K562 (cell line): ENCODE data around the gene GLI3. TPM values are rescaled to one million over a fixed set of nuclear protein-coding genes. Genes with fewer than 3 reads are reported as not detected.

ENCODE experiments used
- NRF1 ChIP-seq, 2 experiments: fragments of 450-650 bp; IDR thresholded peaks in 1 of 2; conservative IDR thresholded peaks in 1 of 2; 2 replicates each; pipeline ENCODE4 v1.6.1; 2014; ENCODE audit warnings: mild to moderate bottlenecking in 2 of 2
- ZNF3 ChIP-seq: fragments of 250-450 bp; sonication (Bioruptor Pico); IDR thresholded peaks from 2 replicates; pipeline ENCODE4 v1.5.0; 2021; ENCODE audit warnings: mild to moderate bottlenecking, moderate library complexity
- ZNF347 ChIP-seq: fragments of 450-650 bp; formaldehyde crosslinking; IDR thresholded peaks from 2 replicates; pipeline ENCODE4 v1.4.0; 2020; ENCODE audit warnings: low read depth, mild to moderate bottlenecking, moderate library complexity
- polyA plus RNA-seq, 8 experiments: library from polyadenylated mRNA; depleted of rRNA in 4 of 8; stranded (reverse) in 5 of 8; unstranded in 3 of 8; fragments of >200 nt; fragmentation: Nextera tagmentation in 2 of 8; fragmentation: Illumina TruSeq in 1 of 8; extraction: Ambion mirVana in 2 of 8; extraction: Trizol in 1 of 8; gene quantifications; 2 replicates each; pipeline versions ENCODE4 v1.2.1 to v1.2.3, GENCODE V29; 2011 to 2014; ENCODE audit warnings: inconsistent platforms in 1 of 8, missing spikeins in 1 of 8
- total RNA-seq, 7 experiments: library from RNA; depleted of rRNA in 6 of 7; stranded (reverse); fragments of >200 nt in 6 of 7; fragmentation: Illumina TruSeq in 2 of 7; extraction: Trizol in 2 of 7; gene quantifications; 2 replicates each; pipeline versions ENCODE4 v1.2.1 to v1.2.3, GENCODE V29; 2011 to 2021; ENCODE audit warnings: low replicate concordance in 1 of 7
- TF ChIP-seq, protein P1 (sequence below): fragments of 450-650 bp; formaldehyde crosslinking; IDR thresholded peaks from 2 replicates; pipeline ENCODE4 v1.4.0; 2020; ENCODE audit warnings: mild to moderate bottlenecking, moderate library complexity
- TF ChIP-seq, protein P2 (sequence below): fragments of 450-650 bp; formaldehyde crosslinking; IDR thresholded peaks from 2 replicates; pipeline ENCODE4 v1.4.0; 2022; ENCODE audit warnings: missing genetic modification characterization
- TF ChIP-seq, protein P3 (sequence below): IDR thresholded peaks from 2 replicates; pipeline ENCODE4 v1.6.1; 2011; ENCODE audit warnings: borderline replicate concordance, low read depth, mild to moderate bottlenecking, moderate library complexity, low read length; ENCODE audit not compliant: insufficient read depth, poor library complexity, severe bottlenecking

The GLI3 gene
- total and polyA plus RNA-seq, 9 of the 15 experiments (the other 6 are each of a cell fraction or from before 2014, with no cell fraction given) = 0.01 to 0.18 (median 0.07) TPM; not detected in 6

DNA sequence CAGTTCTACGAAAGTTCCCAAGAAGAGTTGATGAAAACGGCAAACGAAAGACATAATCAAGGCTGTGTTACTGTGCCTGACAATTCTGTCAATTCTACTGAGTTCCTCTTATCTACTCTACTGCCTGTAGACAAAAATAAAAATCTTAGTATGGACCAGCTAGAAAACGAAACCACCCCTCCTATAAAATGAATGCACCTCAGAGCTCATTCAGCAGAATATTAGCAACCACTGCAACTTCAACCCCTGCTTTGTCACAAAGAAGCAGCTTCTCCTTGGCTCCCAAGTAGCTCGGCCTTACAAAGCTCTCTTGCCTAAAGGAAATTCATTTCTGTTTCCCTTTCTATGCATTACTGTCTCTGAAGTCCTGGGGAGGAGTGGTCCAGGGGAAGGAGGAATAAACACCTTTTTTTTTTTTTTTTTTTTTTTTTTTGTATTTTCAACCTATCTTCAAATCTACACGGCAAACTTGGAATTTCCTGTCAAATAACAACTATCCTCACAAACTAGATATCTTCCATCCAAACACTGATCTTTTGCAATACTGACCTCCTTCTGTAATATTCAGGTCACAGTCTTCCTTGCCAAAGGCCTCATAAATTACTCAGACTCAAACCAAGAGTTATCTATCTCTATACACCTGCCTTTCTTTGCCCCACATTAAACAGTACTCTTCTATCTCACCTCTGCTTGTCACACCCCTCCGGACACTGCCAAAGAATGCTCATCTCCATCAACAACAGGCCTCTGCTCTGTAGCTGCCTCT is 74.3 kb downstream of the GLI3 start (continued):
- TF ChIP-seq, protein P1, sequence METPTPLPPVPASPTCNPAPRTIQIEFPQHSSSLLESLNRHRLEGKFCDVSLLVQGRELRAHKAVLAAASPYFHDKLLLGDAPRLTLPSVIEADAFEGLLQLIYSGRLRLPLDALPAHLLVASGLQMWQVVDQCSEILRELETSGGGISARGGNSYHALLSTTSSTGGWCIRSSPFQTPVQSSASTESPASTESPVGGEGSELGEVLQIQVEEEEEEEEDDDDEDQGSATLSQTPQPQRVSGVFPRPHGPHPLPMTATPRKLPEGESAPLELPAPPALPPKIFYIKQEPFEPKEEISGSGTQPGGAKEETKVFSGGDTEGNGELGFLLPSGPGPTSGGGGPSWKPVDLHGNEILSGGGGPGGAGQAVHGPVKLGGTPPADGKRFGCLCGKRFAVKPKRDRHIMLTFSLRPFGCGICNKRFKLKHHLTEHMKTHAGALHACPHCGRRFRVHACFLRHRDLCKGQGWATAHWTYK (CRISPR knock-in tag) = no peak
- TF ChIP-seq, protein P2, sequence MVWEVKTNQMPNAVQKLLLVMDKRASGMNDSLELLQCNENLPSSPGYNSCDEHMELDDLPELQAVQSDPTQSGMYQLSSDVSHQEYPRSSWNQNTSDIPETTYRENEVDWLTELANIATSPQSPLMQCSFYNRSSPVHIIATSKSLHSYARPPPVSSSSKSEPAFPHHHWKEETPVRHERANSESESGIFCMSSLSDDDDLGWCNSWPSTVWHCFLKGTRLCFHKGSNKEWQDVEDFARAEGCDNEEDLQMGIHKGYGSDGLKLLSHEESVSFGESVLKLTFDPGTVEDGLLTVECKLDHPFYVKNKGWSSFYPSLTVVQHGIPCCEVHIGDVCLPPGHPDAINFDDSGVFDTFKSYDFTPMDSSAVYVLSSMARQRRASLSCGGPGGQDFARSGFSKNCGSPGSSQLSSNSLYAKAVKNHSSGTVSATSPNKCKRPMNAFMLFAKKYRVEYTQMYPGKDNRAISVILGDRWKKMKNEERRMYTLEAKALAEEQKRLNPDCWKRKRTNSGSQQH (CRISPR knock-in tag) = no peak
- no peak for TF ChIP-seq NRF1 (conservative IDR thresholded peaks at IDR 0.05 in 1 of 2, IDR thresholded peaks at IDR 0.05 in 1 of 2)
- TF ChIP-seq, protein P3, sequence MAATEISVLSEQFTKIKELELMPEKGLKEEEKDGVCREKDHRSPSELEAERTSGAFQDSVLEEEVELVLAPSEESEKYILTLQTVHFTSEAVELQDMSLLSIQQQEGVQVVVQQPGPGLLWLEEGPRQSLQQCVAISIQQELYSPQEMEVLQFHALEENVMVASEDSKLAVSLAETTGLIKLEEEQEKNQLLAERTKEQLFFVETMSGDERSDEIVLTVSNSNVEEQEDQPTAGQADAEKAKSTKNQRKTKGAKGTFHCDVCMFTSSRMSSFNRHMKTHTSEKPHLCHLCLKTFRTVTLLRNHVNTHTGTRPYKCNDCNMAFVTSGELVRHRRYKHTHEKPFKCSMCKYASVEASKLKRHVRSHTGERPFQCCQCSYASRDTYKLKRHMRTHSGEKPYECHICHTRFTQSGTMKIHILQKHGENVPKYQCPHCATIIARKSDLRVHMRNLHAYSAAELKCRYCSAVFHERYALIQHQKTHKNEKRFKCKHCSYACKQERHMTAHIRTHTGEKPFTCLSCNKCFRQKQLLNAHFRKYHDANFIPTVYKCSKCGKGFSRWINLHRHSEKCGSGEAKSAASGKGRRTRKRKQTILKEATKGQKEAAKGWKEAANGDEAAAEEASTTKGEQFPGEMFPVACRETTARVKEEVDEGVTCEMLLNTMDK = no peak
- TF ChIP-seq ZNF3 (CRISPR knock-in tag) = no peak
- TF ChIP-seq ZNF347 (CRISPR knock-in tag) = no peak
